ENCODE results near the gene AAMP. TPM values are rescaled to one million over a fixed set of nuclear protein-coding genes. Genes with fewer than 3 reads are reported as not detected.

The AAMP gene
- total RNA-seq, 1 donor = 27.1 TPM

- no peak overlapping the region for H3K4me3 ChIP-seq (ENCODE audit: low read length)
- no peaks in the 10 kb centered on the region for H3K27me3 ChIP-seq (ENCODE audit: insufficient read depth, low read length)
- peaks cover 91% of the 10 kb centered on the region for H3K4me1 ChIP-seq (ENCODE audit: insufficient read depth, low read length)
- no peaks in the 10 kb centered on the region for H3K9me3 ChIP-seq (ENCODE audit: low read depth, low read length)
These were observed 9.8 kb downstream of the AAMP start for GRCh38 chr2:218260166-218260565.

DNA sequence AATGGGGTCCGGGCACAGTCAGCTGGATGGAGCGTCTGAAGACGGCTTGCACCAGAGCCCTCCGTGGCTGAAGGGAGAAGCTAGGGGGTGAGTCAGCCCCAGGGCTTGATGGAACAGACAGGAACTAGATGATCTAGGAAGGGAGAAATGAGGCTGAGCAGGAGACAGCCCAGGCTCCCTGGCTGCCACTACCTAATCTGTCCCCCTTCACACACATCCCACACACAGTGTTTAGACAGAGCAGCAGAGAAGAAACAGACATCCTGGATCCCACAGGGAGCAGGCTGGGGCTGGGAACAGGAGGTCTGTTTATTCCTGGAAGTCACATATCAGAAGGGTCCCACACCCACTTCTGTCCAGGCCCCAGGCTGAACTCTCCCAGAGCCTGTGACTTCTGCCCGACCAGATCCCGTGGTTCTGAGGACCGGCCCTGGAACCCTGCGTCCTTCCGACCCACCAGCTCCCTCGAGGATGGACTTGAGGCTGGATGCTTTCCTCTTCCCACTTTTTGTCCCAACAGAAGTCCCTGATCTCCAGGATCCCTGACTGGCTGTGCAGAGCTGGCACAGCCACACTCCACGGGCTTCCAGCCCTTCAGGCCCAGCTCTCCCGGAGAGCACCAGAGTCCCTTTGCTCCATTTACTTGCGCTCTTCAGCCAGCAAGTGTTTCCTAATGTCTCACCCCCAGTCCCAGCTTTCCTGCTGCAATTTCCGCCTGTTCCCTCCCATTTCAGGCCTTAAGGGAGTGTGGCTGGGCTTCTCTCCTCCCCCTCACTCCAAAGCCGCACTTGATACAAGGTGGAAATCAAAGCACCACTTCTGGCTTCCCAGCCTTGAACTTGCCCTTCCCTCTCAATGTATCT lies 10.6 kb downstream of the AAMP start:
- peaks cover 91% of the 10 kb centered on the region for H3K4me1 ChIP-seq (ENCODE audit: insufficient read depth, low read length)
- no peaks in the 10 kb centered on the region for H3K9me3 ChIP-seq (ENCODE audit: low read depth, low read length)
- H3K4me3 ChIP-seq (ENCODE audit: low read length) = no peak overlapping the region
- no peaks in the 10 kb centered on the region for H3K27me3 ChIP-seq (ENCODE audit: insufficient read depth, low read length)

GRCh38 chr2:218257390-218257981 lies 12.5 kb downstream of the AAMP start:
- H3K27me3 ChIP-seq (ENCODE audit: insufficient read depth, low read length) = no peaks in the 10 kb centered on the region
- no peaks in the 10 kb centered on the region for H3K9me3 ChIP-seq (ENCODE audit: low read depth, low read length)
- H3K4me1 ChIP-seq (ENCODE audit: insufficient read depth, low read length) = peaks cover 76% of the 10 kb centered on the region
- no peak overlapping the region for H3K4me3 ChIP-seq (ENCODE audit: low read length)

- Histone ChIP-seq H3K9me3 (ENCODE audit: low read depth, low read length) (no peaks in the 10 kb centered on the region), H3K4me3 (ENCODE audit: low read length) (no peak overlapping the region), H3K27me3 (ENCODE audit: insufficient read depth, low read length) (no peaks in the 10 kb centered on the region), H3K4me1 (ENCODE audit: insufficient read depth, low read length) (peaks cover 72% of the 10 kb centered on the region)
These were observed 13.2 kb downstream of the AAMP start for GRCh38 chr2:218256612-218257350.

DNA sequence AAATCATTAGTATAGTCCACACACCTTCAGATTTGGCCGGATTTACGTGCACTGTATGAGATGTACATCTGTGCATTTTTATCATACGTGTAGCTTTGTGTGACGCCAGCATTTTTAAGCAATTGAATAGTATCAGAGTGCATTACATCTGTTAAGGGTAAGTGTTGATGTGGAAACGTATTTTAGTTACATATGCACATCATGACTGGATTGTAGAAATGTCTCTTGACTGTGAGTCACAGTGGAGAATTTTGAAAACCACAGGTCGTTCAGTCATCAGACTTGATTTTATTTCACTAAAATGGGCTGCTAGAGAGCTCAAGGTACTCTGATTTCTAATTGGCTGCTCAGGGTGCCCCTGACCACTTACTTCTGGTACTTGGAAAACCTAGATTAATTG lies 14.5 kb downstream of the AAMP start:
- Histone ChIP-seq H3K27me3 (ENCODE audit: insufficient read depth, low read length) (no peaks in the 10 kb centered on the region), H3K4me1 (ENCODE audit: insufficient read depth, low read length) (peaks cover 59% of the 10 kb centered on the region)

GRCh38 chr2:218253232-218253625 lies 16.7 kb downstream of the AAMP start:
- Histone ChIP-seq H3K4me3 (ENCODE audit: low read length) (no peak overlapping the region), H3K27me3 (ENCODE audit: insufficient read depth, low read length) (no peaks in the 10 kb centered on the region), H3K9me3 (ENCODE audit: low read depth, low read length) (no peaks in the 10 kb centered on the region), H3K4me1 (ENCODE audit: insufficient read depth, low read length) (peaks cover 37% of the 10 kb centered on the region)

More for the DNA sequence above, 14.5 kb downstream of the AAMP start:
- Histone ChIP-seq H3K4me3 (ENCODE audit: low read length) (no peak overlapping the region), H3K9me3 (ENCODE audit: low read depth, low read length) (no peaks in the 10 kb centered on the region)

GRCh38 chr2:218252509-218253231 lies 17.3 kb downstream of the AAMP start:
- peaks cover 31% of the 10 kb centered on the region for H3K4me1 ChIP-seq (ENCODE audit: insufficient read depth, low read length)
- H3K4me3 ChIP-seq (ENCODE audit: low read length) = no peak overlapping the region
- no peaks in the 10 kb centered on the region for H3K9me3 ChIP-seq (ENCODE audit: low read depth, low read length)
- no peaks in the 10 kb centered on the region for H3K27me3 ChIP-seq (ENCODE audit: insufficient read depth, low read length)

DNA sequence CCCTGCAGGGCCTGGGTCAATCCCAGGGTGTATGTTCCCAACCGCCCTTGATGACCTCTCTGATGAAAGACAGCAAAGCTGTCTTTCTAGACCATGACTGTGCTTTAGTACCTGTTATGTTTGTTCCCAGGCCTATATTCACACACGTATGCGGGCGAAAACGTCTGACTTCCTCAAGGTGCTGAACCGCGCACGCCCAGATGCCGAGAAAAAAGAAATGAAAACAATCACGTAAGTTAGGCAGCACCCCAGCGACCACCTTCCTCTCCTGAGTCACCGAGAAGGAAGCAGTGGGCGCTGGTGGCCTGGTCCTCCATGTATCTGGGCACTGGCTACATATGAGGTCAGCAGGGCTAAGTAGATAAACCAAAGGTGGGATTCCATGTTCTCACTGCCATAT lies 20.2 kb downstream of the AAMP start:
- peaks cover 9% of the 10 kb centered on the region for H3K4me1 ChIP-seq (ENCODE audit: insufficient read depth, low read length)
- no peaks in the 10 kb centered on the region for H3K27me3 ChIP-seq (ENCODE audit: insufficient read depth, low read length)
- H3K9me3 ChIP-seq (ENCODE audit: low read depth, low read length) = no peaks in the 10 kb centered on the region
- H3K4me3 ChIP-seq (ENCODE audit: low read length) = no peak overlapping the region

- no peaks in the 10 kb centered on the region for H3K9me3 ChIP-seq (ENCODE audit: low read depth, low read length)
- no peak overlapping the region for H3K4me3 ChIP-seq (ENCODE audit: low read length)
- H3K4me1 ChIP-seq (ENCODE audit: insufficient read depth, low read length) = peaks cover 5% of the 10 kb centered on the region
- no peaks in the 10 kb centered on the region for H3K27me3 ChIP-seq (ENCODE audit: insufficient read depth, low read length)
These were observed 24.7 kb downstream of the AAMP start for GRCh38 chr2:218245214-218245613.

DNA sequence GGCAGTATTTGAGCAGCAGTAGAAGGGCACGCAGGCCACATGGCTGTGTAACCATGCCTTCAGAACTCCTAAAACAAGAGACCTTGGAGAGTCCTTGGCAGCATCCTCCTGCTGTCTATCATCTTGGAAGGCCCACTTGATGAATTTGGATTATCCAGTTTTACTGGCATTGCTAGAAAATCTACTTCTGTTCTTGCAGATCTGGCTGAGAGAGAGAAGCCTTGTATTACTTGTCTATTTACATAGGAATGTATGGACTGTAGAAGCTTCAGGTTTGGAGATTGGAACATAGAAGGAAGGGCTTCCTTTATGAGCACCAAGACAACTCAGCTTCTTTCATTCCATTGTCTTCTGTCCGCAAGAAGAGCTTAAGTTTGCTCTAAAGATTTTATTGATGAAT lies 25.3 kb downstream of the AAMP start:
- Histone ChIP-seq H3K4me3 (ENCODE audit: low read length) (no peak overlapping the region), H3K27me3 (ENCODE audit: insufficient read depth, low read length) (no peaks in the 10 kb centered on the region), H3K9me3 (ENCODE audit: low read depth, low read length) (no peaks in the 10 kb centered on the region), H3K4me1 (ENCODE audit: insufficient read depth, low read length) (peaks cover 5% of the 10 kb centered on the region)

GRCh38 chr2:218244204-218244603 lies 25.7 kb downstream of the AAMP start:
- no peaks in the 10 kb centered on the region for H3K27me3 ChIP-seq (ENCODE audit: insufficient read depth, low read length)
- peaks cover 5% of the 10 kb centered on the region for H3K4me1 ChIP-seq (ENCODE audit: insufficient read depth, low read length)
- H3K9me3 ChIP-seq (ENCODE audit: low read depth, low read length) = no peaks in the 10 kb centered on the region
- H3K4me3 ChIP-seq (ENCODE audit: low read length) = no peak overlapping the region

GRCh38 chr2:218238887-218239286 lies 31.1 kb downstream of the AAMP start:
- Histone ChIP-seq H3K4me1 (ENCODE audit: insufficient read depth, low read length) (peaks cover 5% of the 10 kb centered on the region), H3K4me3 (ENCODE audit: low read length) (no peak overlapping the region)

DNA sequence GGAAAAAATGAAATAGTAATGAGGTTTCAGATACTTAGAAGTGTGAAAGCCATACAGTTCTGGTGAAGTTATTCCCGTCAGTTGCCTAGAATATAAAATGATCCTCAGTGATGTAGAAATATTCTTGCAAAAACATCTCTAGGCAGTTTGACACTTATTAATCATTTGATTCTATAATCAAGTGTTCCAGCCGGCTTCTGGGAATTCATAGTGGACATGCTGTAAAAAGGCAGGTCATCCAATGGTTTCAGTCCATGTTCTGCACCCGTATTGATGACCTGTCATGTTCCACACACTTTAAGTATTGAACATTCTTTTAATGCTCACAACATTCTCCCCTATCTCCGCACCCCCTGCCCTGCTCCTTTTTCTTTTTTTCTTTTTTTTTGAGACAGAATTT lies 33.1 kb downstream of the AAMP start:
- H3K4me3 ChIP-seq (ENCODE audit: low read length) = no peak overlapping the region

More at GRCh38 chr2:218238887-218239286, 31.1 kb downstream of the AAMP start:
- no peaks in the 10 kb centered on the region for H3K27me3 ChIP-seq (ENCODE audit: insufficient read depth, low read length)
- H3K9me3 ChIP-seq (ENCODE audit: low read depth, low read length) = no peaks in the 10 kb centered on the region

DNA sequence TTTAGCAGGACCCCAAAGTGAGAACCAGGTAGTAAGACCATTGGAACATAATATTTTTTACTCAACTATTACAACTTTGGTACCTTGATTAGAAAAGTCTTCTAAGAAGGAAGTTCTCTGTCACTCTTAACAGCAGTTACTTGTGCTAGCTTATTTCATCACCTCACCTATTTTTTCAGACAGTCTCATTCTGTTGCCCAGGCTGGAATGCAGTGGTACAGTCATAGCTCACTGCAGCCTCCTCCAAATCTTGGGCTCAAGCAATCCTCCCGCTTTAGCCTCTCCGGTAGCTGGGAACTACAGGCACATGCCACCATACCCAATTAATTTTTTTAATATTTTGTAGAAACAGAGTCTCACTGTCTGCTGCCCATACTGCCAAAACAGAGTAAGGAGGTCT lies 34.9 kb downstream of the AAMP start:
- Histone ChIP-seq H3K4me1 (ENCODE audit: insufficient read depth, low read length) (peaks cover 17% of the 10 kb centered on the region), H3K4me3 (ENCODE audit: low read length) (no peak overlapping the region), H3K9me3 (ENCODE audit: low read depth, low read length) (no peaks in the 10 kb centered on the region), H3K27me3 (ENCODE audit: insufficient read depth, low read length) (no peaks in the 10 kb centered on the region)

More for the DNA sequence above, 33.1 kb downstream of the AAMP start:
- Histone ChIP-seq H3K9me3 (ENCODE audit: low read depth, low read length) (no peaks in the 10 kb centered on the region), H3K4me1 (ENCODE audit: insufficient read depth, low read length) (peaks cover 3% of the 10 kb centered on the region), H3K27me3 (ENCODE audit: insufficient read depth, low read length) (no peaks in the 10 kb centered on the region)

- Histone ChIP-seq H3K4me1 (ENCODE audit: insufficient read depth, low read length) (peaks cover 22% of the 10 kb centered on the region), H3K4me3 (ENCODE audit: low read length) (no peak overlapping the region), H3K9me3 (ENCODE audit: low read depth, low read length) (no peaks in the 10 kb centered on the region), H3K27me3 (ENCODE audit: insufficient read depth, low read length) (no peaks in the 10 kb centered on the region)
These were observed 35.4 kb downstream of the AAMP start for GRCh38 chr2:218234521-218234920.

Data from mononuclear cell (primary cell).